Left kidney (tissue), 8 donors: Measurements from ENCODE around the gene ZNF407. TPM values are rescaled to one million over a fixed set of nuclear protein-coding genes. Genes with fewer than 3 reads are reported as not detected.
"Not testable (repeated sequence)": the region's sequence is repeated elsewhere in the genome, so short reads cannot be mapped to it uniquely, and the experiment has no call there.

Experiments used
- DNase-seq: peaks from one replicate; pipeline ENCODE4 v3.0.0-alpha.2; 2013
- long read RNA-seq, 8 donors: transcript quantifications; one replicate each; lab custom pipeline, GENCODE V29; 2026
- polyA plus RNA-seq: library from polyadenylated mRNA; unstranded; fragments of 120-200 nt; gene quantifications from one replicate; pipeline ENCODE4 v1.2.1, GENCODE V29; 2013; ENCODE audit not compliant: insufficient read length

Gene ZNF407
- 11.4 TPM for polyA plus RNA-seq
- long read RNA-seq, donor 1, full-length matches to known transcripts: 10 of 10 reads
- long read RNA-seq, donor 1, partial matches to known transcripts: 0 of 10 reads
- long read RNA-seq, donor 1, other reads (novel, unspliced or antisense): 0 of 10 reads
- long read RNA-seq, donor 2, full-length matches to known transcripts: 7 of 7 reads
- long read RNA-seq, donor 2, partial matches to known transcripts: 0 of 7 reads
- long read RNA-seq, donor 2, other reads (novel, unspliced or antisense): 0 of 7 reads
- long read RNA-seq, donor 3, full-length matches to known transcripts: 6 of 6 reads
- long read RNA-seq, donor 3, partial matches to known transcripts: 0 of 6 reads
- long read RNA-seq, donor 3, other reads (novel, unspliced or antisense): 0 of 6 reads
- long read RNA-seq, donor 4: 0 reads
- long read RNA-seq, donor 5, full-length matches to known transcripts: 4 of 4 reads
- long read RNA-seq, donor 5, partial matches to known transcripts: 0 of 4 reads
- long read RNA-seq, donor 5, other reads (novel, unspliced or antisense): 0 of 4 reads
- long read RNA-seq, donor 6, full-length matches to known transcripts: 7 of 7 reads
- long read RNA-seq, donor 6, partial matches to known transcripts: 0 of 7 reads
- long read RNA-seq, donor 6, other reads (novel, unspliced or antisense): 0 of 7 reads
- long read RNA-seq, donor 7, full-length matches to known transcripts: 11 of 11 reads
- long read RNA-seq, donor 7, partial matches to known transcripts: 0 of 11 reads
- long read RNA-seq, donor 7, other reads (novel, unspliced or antisense): 0 of 11 reads
- long read RNA-seq, donor 8, full-length matches to known transcripts: 3 of 3 reads
- long read RNA-seq, donor 8, partial matches to known transcripts: 0 of 3 reads
- long read RNA-seq, donor 8, other reads (novel, unspliced or antisense): 0 of 3 reads

- DNase-seq: peak; percentile 95
Measured at GRCh38 chr18:74597662-74598349, at the start of gene ZNF407. Gene ZNF407 (plus strand): TSS chr18:74597870. CDS start chr18:74631020, 33,150 bp downstream.

DNA sequence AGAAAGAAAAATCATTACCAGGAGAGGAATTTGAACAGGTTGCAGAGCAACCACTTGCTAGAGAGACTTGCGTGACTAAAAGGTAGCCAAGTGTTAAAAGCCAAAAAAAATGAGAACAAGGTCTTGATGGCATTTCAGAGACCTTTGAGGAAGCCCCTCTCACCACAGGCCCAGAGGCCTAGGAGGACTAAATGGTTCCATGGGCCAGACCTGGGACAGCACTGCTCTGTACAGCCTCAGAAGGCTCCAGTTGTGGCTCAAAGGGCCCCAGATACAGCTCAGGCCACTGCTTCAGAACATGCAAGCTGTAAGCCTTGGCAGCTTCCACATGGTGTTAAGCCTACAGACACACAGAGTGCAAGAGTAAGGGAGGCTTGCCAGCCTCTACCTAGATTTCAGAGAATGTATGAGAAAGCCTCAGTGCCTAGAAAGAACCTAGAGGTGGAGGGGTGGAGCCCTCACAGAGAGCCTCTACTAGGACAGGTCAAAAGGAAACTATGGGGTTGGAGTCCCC is 48.0 kb upstream of the ZNF407 start:
- DNase-seq: no peak

- DNase-seq: no peak
Measured at GRCh38 chr18:74550886-74551285, 46.8 kb upstream of the ZNF407 start.

DNA sequence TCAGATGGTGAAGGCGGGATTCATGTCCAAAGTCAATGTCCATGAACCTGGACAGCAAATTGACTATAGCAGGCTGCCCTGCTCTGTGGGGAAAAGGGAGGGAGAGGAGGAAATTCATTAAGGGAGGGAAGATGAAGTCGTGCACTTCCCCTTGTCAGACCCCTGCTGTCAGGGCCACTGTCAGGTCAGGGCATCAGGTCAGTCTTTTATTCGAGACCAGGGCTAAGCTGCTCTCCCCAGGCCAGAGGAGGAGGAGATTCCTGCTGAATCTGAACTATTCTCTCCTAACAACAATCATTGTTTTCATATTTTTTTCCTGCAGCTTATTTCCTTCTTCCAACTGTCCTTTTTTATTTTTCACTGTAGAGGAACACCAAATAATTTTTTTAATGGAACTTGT is 46.2 kb upstream of the ZNF407 start:
- DNase-seq: no peak

- DNase-seq: peak; percentile 88
Measured at GRCh38 chr18:74551936-74552555, 45.6 kb upstream of the ZNF407 start.

DNA sequence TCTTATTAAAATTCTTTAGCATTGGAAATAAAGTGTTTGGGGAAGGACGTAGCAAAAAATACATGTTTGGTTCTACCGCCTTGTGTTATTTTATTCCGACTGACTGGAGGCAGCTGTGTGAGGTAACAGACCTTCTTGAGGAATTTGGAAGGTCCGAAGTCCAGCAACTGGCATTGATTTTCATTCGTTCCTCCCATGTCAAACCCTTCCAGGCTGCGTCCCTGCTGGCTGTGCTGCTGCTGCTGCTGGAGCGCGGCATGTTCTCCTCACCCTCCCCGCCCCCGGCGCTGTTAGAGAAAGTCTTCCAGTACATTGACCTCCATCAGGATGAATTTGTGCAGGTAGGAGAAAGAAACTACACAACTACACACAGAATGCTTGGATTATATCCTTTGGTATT is 41.5 kb upstream of the ZNF407 start:
- DNase-seq: no peak

GRCh38 chr18:74558096-74558495 is 39.6 kb upstream of the ZNF407 start:
- DNase-seq: no peak

GRCh38 chr18:74562131-74562730 is 35.4 kb upstream of the ZNF407 start:
- DNase-seq: no peak

DNA sequence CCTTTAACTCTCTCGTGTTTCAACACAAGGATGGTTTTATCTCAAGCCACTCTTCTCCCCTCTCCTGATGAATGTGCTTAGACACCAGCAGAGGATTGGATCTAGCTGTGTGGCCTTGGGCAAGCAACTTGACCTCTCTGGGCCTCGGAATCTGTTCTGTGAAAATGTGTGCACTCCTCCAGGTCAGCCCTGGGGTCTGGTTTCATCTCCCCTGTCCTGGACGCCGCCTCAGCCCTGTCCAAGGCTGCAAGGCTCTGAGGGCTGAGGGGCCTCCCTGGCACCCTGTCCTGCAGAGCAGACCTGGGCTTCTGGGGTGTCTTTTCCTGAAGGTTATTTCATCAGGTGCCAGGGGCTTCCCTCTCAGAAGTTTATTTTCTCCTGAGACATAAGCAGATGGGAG is 34.9 kb upstream of the ZNF407 start:
- DNase-seq: no peak

DNA sequence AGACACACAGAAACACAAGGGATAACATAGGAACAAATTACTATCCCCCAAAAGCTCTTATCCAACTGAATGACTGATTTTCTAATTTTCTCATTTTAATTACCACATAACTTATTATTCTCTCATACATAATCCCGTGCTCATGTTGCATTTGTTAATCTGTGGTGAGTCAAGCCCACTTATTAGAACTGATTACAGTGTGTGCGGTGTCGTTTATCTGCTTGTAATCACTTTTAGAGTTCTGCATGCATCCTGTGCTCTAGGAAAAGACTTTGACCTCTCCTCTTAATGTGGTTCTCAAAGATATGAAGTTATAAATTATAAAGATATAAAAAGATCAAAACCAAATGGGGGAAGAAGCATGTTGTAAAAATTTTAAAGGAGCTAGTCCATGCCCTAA is 33.7 kb upstream of the ZNF407 start:
- no peak for DNase-seq

DNA sequence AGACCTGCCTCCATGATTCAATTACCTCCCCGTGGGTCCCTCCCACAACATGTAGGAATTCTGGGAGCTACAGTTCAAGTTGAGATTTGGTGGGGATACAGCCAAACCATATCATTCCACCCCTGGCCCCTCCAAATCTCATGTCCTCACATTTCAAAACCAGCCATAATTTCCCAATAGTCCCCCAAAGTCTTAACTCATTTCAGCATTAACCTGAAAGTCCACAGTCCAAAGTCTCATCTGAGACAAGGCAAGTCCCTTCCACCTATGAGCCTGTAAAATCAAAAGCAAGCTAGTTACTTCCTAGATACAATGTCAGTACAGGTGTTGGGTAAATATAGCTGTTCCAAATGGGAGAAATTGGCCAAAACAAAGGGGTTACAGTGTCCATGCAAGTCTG is 32.5 kb upstream of the ZNF407 start:
- not testable (repeated sequence) for DNase-seq

DNA sequence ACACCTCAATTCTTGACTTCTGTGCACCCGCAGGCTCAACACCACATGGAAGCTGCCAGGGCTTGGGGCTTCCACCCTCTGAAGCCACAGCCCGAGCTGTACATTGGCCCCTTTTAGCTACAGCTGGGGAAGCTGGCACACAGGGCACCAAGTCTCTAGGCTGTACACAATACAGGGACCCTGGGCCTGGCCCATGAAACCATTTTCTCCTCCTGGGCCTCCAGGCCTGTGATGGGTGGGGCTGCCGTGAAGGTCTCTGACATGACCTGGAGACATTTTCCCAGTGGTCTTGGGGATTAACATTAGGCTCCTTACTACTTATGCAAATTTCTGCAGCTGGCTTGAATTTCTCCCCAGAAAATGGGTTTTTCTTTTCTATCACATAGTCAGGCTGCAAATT is 31.7 kb upstream of the ZNF407 start:
- DNase-seq: not testable (repeated sequence)

DNA sequence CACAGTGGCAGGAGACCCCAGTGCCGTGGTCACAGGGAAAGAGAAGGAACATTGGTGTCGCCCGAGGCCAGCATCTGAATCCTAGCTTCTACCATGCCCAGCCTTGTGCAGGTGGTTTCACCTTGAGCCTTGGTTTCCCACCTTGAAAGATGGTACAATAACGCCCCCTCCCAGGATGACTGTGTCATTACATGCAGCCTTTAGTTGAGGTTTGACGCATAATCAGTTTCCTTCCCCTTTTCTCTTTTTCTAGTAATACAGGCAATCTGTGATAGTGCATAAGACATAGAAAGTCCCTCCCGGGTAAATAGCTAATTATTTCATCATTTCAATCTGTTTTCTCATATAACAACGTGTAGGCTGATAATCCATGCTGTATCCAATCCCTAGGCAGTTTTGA is 29.8 kb upstream of the ZNF407 start:
- no peak for DNase-seq

GRCh38 chr18:74569401-74569800 is 28.3 kb upstream of the ZNF407 start:
- DNase-seq: no peak

- no peak for DNase-seq
Measured at GRCh38 chr18:74570266-74570665, 27.4 kb upstream of the ZNF407 start.

- DNase-seq: no peak
Measured at GRCh38 chr18:74571895-74572680, 25.6 kb upstream of the ZNF407 start.

- no peak for DNase-seq
Measured at GRCh38 chr18:74573053-74573452, 24.6 kb upstream of the ZNF407 start.

DNA sequence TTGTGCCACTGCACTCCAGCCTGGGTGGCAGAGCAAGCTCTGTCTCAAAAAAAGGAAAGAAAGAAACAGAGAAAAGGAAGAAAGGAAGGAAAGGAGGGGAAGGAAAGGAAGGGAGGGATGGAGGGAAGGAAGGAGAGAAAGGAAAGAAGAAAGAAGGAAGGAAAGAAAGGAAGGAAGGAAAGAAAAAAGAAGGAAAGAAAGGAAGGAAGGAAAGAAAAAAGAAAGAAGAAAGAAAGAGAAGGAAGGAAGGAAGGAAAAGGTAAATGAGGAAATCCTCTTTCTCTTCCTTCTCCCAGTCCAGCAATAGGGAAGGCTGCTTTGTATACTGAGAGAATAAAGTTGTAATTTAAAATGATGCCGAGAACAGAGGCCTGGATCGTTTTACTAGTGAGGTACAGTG is 22.8 kb upstream of the ZNF407 start:
- DNase-seq: no peak

DNA sequence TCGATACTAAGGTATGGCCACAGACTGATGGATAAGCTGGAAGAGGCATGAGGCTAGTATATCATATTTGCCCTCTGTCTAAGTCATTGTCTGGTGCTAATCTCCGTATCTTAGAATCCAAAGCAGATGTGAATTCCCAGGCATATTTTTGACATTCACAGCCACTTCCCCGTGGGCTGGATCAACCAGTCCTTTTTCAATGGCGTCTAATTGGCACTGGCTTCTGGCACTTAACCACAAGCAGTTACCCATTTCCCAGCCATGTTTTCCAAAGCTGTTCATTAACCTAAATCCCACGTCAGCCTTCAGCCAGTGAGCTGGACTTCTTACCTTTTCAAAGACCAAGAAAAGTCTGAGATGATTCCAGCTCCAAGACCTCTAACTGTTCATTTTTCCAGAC is 20.7 kb upstream of the ZNF407 start:
- no peak for DNase-seq

DNA sequence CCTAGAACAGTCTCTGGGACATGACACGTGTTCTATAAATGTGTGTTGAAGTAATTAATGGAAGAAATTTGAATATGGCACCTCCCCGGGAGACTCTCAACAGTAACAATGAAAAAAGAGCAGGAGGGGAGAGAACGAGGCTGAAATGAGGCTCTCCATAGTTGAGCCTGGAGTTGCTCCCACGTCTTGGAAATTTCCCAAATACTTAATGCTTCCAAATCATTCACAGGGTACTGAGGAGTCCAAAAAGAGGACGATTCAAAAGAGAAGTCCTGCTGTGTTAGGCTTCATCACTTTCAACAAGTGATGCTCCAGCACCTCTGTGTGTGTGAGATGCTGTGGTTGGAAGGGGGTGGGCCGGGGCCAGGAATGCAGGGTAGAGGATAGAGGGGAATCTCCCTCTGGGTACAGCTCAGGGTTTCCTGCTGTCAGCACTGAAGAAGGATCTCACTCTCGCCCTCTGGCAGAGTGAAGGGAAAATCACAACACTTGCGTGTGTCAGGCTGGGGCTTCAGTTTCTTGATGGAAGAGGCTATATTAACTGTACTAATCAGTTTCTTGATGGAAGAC is 18.1 kb upstream of the ZNF407 start:
- no peak for DNase-seq
